Keratinocyte (primary cell): Measurements from ENCODE around the gene METRNL. TPM values are rescaled to one million over a fixed set of nuclear protein-coding genes. Genes with fewer than 3 reads are reported as not detected.

ENCODE experiments used
- DNase-seq: peaks from one replicate; pipeline ENCODE4 v3.0.0-alpha.2; 2011; ENCODE audit warnings: low read depth, missing footprints, low spot score
- FAIRE-seq: peaks from 2 replicates; lab custom pipeline; 2011; peaks lifted over from hg19 to GRCh38; lab: Jason Lieb, UNC
- H2AFZ ChIP-seq: 2 replicates; pipeline ENCODE4 v1.6.0; 2012; ENCODE audit warnings: low read length, control low read depth, inconsistent platforms; ENCODE audit not compliant: control insufficient read depth
- H3K27ac ChIP-seq: 2 replicates; pipeline ENCODE4 v1.5.1; 2011; ENCODE audit warnings: low read length; ENCODE audit not compliant: control insufficient read depth, insufficient read depth
- H3K27me3 ChIP-seq: 3 replicates; pipeline ENCODE4 v1.6.0; 2011; ENCODE audit warnings: low read length; ENCODE audit not compliant: control insufficient read depth, insufficient read depth; ENCODE audit errors: extremely low read depth
- H3K36me3 ChIP-seq, 2 experiments: 2 replicates in 1 of 2; 3 replicates in 1 of 2; pipeline ENCODE4 v1.5.1; 2011; ENCODE audit warnings: low read length in 2 of 2, mild to moderate bottlenecking in 1 of 2; ENCODE audit not compliant: control insufficient read depth in 2 of 2, insufficient read depth in 2 of 2; ENCODE audit errors: extremely low read depth in 1 of 2
- H3K4me1 ChIP-seq: 3 replicates; pipeline ENCODE4 v1.5.1; 2011; ENCODE audit warnings: low read length; ENCODE audit not compliant: control insufficient read depth, insufficient read depth; ENCODE audit errors: extremely low read depth
- H3K4me2 ChIP-seq: 3 replicates; pipeline ENCODE4 v1.6.0; 2011; ENCODE audit warnings: low read depth, low read length; ENCODE audit not compliant: control insufficient read depth, insufficient read depth; ENCODE audit errors: extremely low read depth
- H3K4me3 ChIP-seq, 3 experiments: fragments of 200-600 bp in 1 of 3; sonication (generic) in 1 of 3; 2 replicates in 2 of 3; 3 replicates in 1 of 3; pipeline ENCODE4 v1.5.1; 2011 to 2016; ENCODE audit warnings: low read length in 3 of 3, mild to moderate bottlenecking in 3 of 3, control low read depth in 2 of 3, inconsistent platforms in 1 of 3, low read depth in 1 of 3, mixed read lengths in 1 of 3, mixed run types in 1 of 3, moderate library complexity in 1 of 3; ENCODE audit not compliant: control insufficient read depth in 2 of 3, insufficient read depth in 2 of 3; ENCODE audit errors: extremely low read depth in 1 of 3
- H3K79me2 ChIP-seq: 2 replicates; pipeline ENCODE4 v1.6.0; 2012; ENCODE audit warnings: low read length; ENCODE audit not compliant: control insufficient read depth, insufficient read depth
- H3K9ac ChIP-seq: 3 replicates; pipeline ENCODE4 v1.6.0; 2011; ENCODE audit warnings: low read length; ENCODE audit not compliant: control insufficient read depth, insufficient read depth; ENCODE audit errors: extremely low read depth
- H3K9me1 ChIP-seq: 3 replicates; pipeline ENCODE4 v1.6.0; 2011; ENCODE audit warnings: low read length; ENCODE audit not compliant: control insufficient read depth, insufficient read depth; ENCODE audit errors: extremely low read depth
- H3K9me3 ChIP-seq: 2 replicates; pipeline ENCODE4 v1.5.1; 2012; ENCODE audit warnings: low read depth, low read length; ENCODE audit not compliant: control insufficient read depth
- H4K20me1 ChIP-seq: 3 replicates; pipeline ENCODE4 v1.6.0; 2011; ENCODE audit warnings: low read length; ENCODE audit not compliant: control insufficient read depth, insufficient read depth; ENCODE audit errors: extremely low read depth
- CTCF ChIP-seq, 3 experiments: IDR thresholded peaks in 1 of 3; conservative IDR thresholded peaks in 1 of 3; optimal IDR thresholded peaks in 1 of 3; 2 replicates in 2 of 3; 3 replicates in 1 of 3; pipeline versions ENCODE3 to v1.5.1; 2011; ENCODE audit warnings: low read length in 3 of 3, mild to moderate bottlenecking in 3 of 3, moderate library complexity in 2 of 3, control low read depth in 1 of 3, inconsistent platforms in 1 of 3; ENCODE audit not compliant: insufficient read depth in 2 of 3; ENCODE audit errors: extremely low read depth in 1 of 3
- EZH2 ChIP-seq: IDR thresholded peaks from one replicate; pipeline ENCODE4 v1.6.1; 2012; ENCODE audit warnings: inconsistent platforms, mild to moderate bottlenecking, low read length, moderate library complexity
- dilution Hi-C: fragments of 300-500 bp; cut with MboI; formaldehyde crosslinking; loops from one replicate; pipeline ENCODE4 v1.7.0; 2020; ENCODE audit warnings: low sequenced_read_pairs; ENCODE audit not compliant: extremely low pct_ligation_motif_present
- polyA plus RNA-seq, 5 experiments: library from polyadenylated mRNA; depleted of rRNA in 3 of 5; stranded (reverse) in 3 of 5; stranded (forward) in 1 of 5; unstranded in 1 of 5; fragments of >200 nt; gene quantifications; 1 replicate in 1 of 5; 2 replicates in 3 of 5; 3 replicates in 1 of 5; pipeline versions ENCODE4 v1.2.1 to v1.2.3, GENCODE V29; 2011 to 2012; ENCODE audit warnings: missing spikeins in 2 of 5, low read depth in 1 of 5, low replicate concordance in 1 of 5

The METRNL gene
- polyA plus RNA-seq, 1 donor (not counting 4 experiments of a cell fraction or from before 2014, with no cell fraction given) = 3.1 TPM

DNA sequence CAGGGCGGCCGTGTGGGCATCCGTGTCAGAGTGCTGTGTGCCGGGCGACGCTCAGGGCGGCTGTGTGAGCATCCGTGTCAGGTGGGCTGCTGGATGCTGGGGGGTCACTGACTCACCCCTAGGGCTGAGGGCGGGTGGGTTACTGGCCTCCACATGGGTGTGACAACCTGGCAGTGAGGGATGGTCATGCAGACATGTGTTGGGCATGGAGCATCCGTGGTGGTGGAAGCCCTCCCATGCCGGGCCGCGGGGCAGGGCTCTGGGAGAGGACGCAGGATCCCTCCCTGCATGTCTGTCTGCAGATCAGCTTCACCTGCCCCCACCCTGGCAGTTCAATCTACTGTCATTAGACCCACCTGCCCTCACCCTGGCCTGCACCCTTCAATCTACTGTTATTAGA is 56.3 kb downstream of the METRNL start:
- dilution Hi-C loops = no loop called here
- no peak overlapping the region for H3K9ac ChIP-seq
- no peaks in the 10 kb centered on the region for H3K9me3 ChIP-seq
- H3K27ac ChIP-seq = no peak overlapping the region
- H2AFZ ChIP-seq = no peak overlapping the region
- H3K4me2 ChIP-seq = no peak overlapping the region
- DNase-seq (no peak), FAIRE-seq (no peak)
- no peaks in the 10 kb centered on the region for H3K36me3 ChIP-seq
- H3K79me2 ChIP-seq = no peaks in the 10 kb centered on the region
- no peak overlapping the region for H3K4me3 ChIP-seq
- TF ChIP-seq EZH2 (no peak), CTCF (optimal IDR thresholded peaks at IDR 0.05 in 1 of 3, IDR thresholded peaks at IDR 0.05 in 1 of 3, conservative IDR thresholded peaks at IDR 0.05 in 1 of 3; ENCODE audit: extremely low read depth in 1 of 3, insufficient read depth in 2 of 3, low read length in 3 of 3) (no peak)
- peaks cover 2% of the 10 kb centered on the region for H4K20me1 ChIP-seq
- no peaks in the 10 kb centered on the region for H3K4me1 ChIP-seq
- H3K9me1 ChIP-seq = no peaks in the 10 kb centered on the region
- peaks cover 26% of the 10 kb centered on the region for H3K27me3 ChIP-seq

GRCh38 chr17:83136156-83136555 is 56.7 kb downstream of the METRNL start:
- Histone ChIP-seq H3K27me3 (peaks cover 26% of the 10 kb centered on the region), H3K9me1 (no peaks in the 10 kb centered on the region), H4K20me1 (peaks cover 2% of the 10 kb centered on the region), H3K27ac (no peak overlapping the region), H3K4me2 (no peak overlapping the region), H2AFZ (no peak overlapping the region), H3K79me2 (no peaks in the 10 kb centered on the region), H3K4me3 (no peak overlapping the region), H3K4me1 (no peaks in the 10 kb centered on the region), H3K9me3 (no peaks in the 10 kb centered on the region), H3K9ac (no peak overlapping the region), H3K36me3 (no peaks in the 10 kb centered on the region)
- TF ChIP-seq EZH2 = no peak
- no peak for TF ChIP-seq CTCF (optimal IDR thresholded peaks at IDR 0.05 in 1 of 3, IDR thresholded peaks at IDR 0.05 in 1 of 3, conservative IDR thresholded peaks at IDR 0.05 in 1 of 3; ENCODE audit: extremely low read depth in 1 of 3, insufficient read depth in 2 of 3, low read length in 3 of 3)
- FAIRE-seq = no peak
- DNase-seq = no peak
- dilution Hi-C loops = no loop called here
